ENCODE data around the gene TEX12.
A peak's percentile ranks its signal among the peaks of the same experiment; 100 is the strongest.
"Not testable (repeated sequence)": the region's sequence is repeated elsewhere in the genome, so short reads cannot be mapped to it uniquely, and the experiment has no call there.

The TEX12 gene

GRCh38 chr11:112167145-112167544, at the start of gene TEX12:
Gene TEX12 (plus strand): TSS chr11:112167372. CDS start chr11:112169269, 1,897 bp downstream.
- no peak for DNase-seq

- no peak for DNase-seq
Observed at GRCh38 chr11:112118176-112118575, 49.0 kb upstream of the TEX12 start.

GRCh38 chr11:112121981-112122615, 45.1 kb upstream of the TEX12 start:
- DNase-seq, result no peak

- no peak for DNase-seq
Observed at GRCh38 chr11:112123129-112123528, 44.0 kb upstream of the TEX12 start.

GRCh38 chr11:112127056-112127455, 40.1 kb upstream of the TEX12 start:
- no peak for DNase-seq

GRCh38 chr11:112128483-112129121, 38.6 kb upstream of the TEX12 start:
- peak; percentile 18 for DNase-seq

GRCh38 chr11:112129656-112130055, 37.5 kb upstream of the TEX12 start:
- no peak for DNase-seq

- no peak for DNase-seq
Observed at GRCh38 chr11:112132737-112133136, 34.4 kb upstream of the TEX12 start.

- DNase-seq, result no peak
Observed at GRCh38 chr11:112134473-112134872, 32.7 kb upstream of the TEX12 start.

- no peak for DNase-seq
Observed at GRCh38 chr11:112143597-112143996, 23.6 kb upstream of the TEX12 start.

GRCh38 chr11:112150517-112150916, 16.7 kb upstream of the TEX12 start:
- DNase-seq, result no peak

GRCh38 chr11:112156153-112156955, 10.8 kb upstream of the TEX12 start:
- DNase-seq, result no peak

- peak; percentile 56 for DNase-seq
Observed at GRCh38 chr11:112156956-112157766, 10.0 kb upstream of the TEX12 start.

- DNase-seq, result no peak
Observed at GRCh38 chr11:112159098-112160065, 7.8 kb upstream of the TEX12 start.

- DNase-seq, result no peak
Observed at GRCh38 chr11:112160091-112160848, 6.9 kb upstream of the TEX12 start.

GRCh38 chr11:112161012-112161411, 6.2 kb upstream of the TEX12 start:
- DNase-seq, result no peak

GRCh38 chr11:112162200-112162599, 5.0 kb upstream of the TEX12 start:
- DNase-seq, result not testable (repeated sequence)

GRCh38 chr11:112162761-112163546, 4.2 kb upstream of the TEX12 start:
- DNase-seq, result no peak

GRCh38 chr11:112163875-112164685, 3.1 kb upstream of the TEX12 start, which contains the start of gene IL18:
Gene IL18 (minus strand): TSS chr11:112164094. CDS start chr11:112155053, 9,041 bp downstream.
- no peak for DNase-seq
